CD4-positive, alpha-beta T cell treated with Interleukin-15 for 1 hour (primary cell): Measurements from ENCODE around the gene PCDHGB2.
"Not testable (repeated sequence)": the region's sequence is repeated elsewhere in the genome, so short reads cannot be mapped to it uniquely, and the experiment has no call there.

Source experiments
- DNase-seq: peaks from one replicate; pipeline ENCODE4 v3.0.0-alpha.2; 2020

Gene PCDHGB2

GRCh38 chr5:141351591-141351990 is 8.2 kb upstream of the PCDHGB2 start:
- no peak for DNase-seq

DNA sequence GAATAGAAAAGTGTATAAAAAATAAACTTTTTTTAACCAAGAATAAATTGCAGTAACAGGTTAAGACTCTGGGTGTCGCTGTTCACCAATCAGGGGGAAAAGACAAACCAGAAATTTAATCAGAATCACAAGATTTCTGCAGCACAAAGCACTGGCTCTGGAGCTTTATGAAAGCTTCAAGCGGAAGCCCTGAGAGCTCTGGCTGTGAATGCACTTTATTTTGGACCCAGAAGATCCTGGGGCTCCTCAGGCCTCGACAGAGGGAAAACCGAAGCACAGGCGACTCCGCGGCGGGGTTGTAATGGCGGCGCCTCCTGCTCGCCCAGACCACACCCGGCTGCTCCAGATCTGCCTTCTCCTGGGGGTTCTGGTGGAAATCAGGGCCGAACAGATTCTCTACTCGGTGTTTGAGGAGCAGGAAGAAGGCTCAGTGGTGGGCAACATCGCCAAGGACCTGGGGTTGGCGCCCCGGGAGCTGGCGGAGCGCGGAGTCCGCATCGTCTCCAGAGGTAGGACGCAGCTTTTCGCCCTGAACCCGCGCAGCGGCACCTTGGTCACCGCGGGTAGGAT is 4.8 kb upstream of the PCDHGB2 start, which contains the start of gene PCDHGA4:
Gene PCDHGA4 (plus strand): TSS at position 122 of the 570 bp plus-strand sequence. CDS start 87 bp downstream, at position 209.
- no peak for DNase-seq

GRCh38 chr5:141355641-141356040 is 4.2 kb upstream of the PCDHGB2 start:
- DNase-seq = no peak

DNA sequence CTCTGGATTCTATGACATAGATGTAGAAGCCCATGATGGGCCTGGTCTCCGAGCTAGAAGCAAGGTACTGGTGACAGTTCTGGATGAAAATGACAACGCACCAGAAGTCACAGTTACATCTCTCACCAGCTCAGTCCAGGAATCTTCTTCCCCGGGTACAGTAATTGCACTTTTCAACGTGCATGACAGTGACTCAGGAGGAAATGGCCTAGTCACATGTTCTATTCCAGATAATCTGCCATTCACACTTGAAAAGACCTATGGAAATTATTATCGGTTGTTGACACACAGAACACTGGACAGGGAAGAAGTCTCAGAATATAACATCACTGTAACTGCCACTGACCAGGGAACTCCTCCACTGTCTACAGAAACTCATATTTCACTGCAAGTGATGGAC is 3.7 kb upstream of the PCDHGB2 start:
- no peak for DNase-seq

- no peak for DNase-seq
Measured at GRCh38 chr5:141356950-141357349, 2.8 kb upstream of the PCDHGB2 start.

DNA sequence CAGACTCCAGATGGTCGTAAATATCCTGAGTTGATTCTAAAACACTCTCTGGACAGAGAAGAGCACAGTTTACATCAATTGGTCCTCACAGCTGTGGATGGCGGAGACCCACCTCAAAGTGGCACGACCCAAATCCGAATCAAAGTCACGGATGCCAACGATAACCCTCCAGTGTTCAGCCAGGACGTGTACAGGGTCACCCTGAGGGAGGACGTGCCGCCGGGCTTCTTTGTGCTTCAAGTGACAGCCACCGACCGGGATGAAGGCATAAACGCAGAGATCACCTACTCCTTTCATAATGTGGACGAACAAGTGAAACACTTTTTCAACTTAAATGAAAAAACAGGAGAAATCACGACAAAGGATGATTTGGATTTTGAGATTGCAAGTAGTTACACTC is 891 bp downstream of the PCDHGB2 start:
- no peak for DNase-seq

- no peak for DNase-seq
Measured at GRCh38 chr5:141362719-141363118, 2.9 kb downstream of the PCDHGB2 start.

DNA sequence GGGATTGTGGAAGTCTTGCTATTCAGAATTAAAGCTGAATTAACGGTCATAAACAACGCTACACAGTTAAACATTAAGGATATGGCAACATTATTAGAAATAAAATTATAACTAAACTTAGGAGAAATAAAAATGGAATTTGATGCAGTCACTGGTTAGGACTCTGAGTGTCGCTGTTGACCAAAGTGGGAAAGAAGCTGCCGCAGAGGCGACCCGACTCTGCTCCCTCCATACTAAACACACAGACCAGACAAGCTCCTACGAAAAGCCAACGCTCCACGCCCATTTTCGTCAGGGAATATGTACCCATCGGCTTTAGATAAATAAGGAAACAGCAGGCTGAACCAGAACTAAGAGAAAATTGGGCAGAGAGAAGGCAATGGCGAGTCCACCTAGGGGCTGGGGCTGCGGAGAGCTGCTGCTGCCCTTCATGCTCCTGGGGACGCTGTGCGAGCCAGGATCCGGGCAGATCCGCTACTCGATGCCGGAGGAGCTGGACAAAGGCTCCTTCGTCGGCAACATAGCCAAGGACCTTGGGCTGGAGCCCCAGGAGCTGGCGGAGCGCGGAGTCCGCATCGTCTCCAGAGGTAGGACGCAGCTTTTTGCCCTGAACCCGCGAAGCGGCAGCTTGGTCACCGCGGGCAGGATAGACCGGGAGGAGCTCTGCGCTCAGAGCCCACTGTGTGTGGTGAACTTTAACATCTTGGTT is 4.3 kb downstream of the PCDHGB2 start, which contains the start of gene PCDHGA5:
Gene PCDHGA5 (plus strand): TSS at position 211 of the 709 bp plus-strand sequence. CDS start 169 bp downstream, at position 380.
- no peak for DNase-seq

DNA sequence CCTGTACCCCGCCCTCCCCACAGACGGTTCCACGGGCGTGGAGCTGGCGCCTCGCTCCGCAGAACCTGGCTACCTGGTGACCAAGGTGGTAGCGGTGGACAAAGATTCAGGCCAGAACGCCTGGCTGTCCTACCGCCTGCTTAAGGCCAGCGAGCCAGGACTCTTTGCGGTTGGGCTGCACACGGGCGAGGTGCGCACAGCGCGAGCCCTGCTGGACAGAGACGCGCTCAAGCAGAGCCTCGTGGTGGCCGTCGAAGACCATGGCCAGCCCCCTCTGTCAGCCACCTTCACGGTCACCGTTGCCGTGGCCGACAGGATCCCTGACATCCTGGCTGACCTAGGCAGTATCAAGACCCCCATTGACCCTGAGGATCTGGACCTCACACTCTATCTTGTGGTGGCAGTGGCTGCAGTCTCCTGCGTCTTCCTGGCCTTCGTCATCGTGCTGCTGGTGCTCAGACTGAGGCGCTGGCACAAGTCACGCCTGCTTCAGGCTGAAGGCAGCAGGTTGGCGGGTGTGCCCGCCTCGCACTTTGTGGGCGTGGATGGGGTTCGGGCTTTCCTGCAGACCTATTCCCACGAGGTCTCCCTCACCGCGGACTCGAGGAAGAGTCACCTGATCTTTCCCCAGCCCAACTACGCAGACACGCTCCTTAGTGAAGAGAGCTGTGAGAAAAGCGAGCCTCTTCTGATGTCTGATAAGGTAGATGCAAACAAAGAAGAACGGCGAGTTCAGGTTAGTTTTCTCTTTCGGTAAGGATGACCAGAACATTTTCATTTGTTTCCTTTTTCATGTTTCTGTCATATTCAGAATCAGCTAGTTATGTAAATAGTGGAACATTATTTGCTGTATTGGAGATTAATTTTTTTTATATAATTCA is 6.5 kb downstream of the PCDHGB2 start:
- no peak for DNase-seq

GRCh38 chr5:141369994-141370848 is 10.4 kb downstream of the PCDHGB2 start, which contains the start of gene PCDHGB3:
PCDHGB3 (plus strand) TSS chr5:141370242; CDS start chr5:141370395, 153 bp downstream.
- DNase-seq = peak; percentile 33

- no peak for DNase-seq
Measured at GRCh38 chr5:141371572-141372475, 12.0 kb downstream of the PCDHGB2 start.

- no peak for DNase-seq
Measured at GRCh38 chr5:141373673-141374317, 14.0 kb downstream of the PCDHGB2 start, which contains the start of gene PCDHGA6. PCDHGA6 (plus strand) TSS chr5:141373891; CDS start chr5:141374084, 193 bp downstream.

DNA sequence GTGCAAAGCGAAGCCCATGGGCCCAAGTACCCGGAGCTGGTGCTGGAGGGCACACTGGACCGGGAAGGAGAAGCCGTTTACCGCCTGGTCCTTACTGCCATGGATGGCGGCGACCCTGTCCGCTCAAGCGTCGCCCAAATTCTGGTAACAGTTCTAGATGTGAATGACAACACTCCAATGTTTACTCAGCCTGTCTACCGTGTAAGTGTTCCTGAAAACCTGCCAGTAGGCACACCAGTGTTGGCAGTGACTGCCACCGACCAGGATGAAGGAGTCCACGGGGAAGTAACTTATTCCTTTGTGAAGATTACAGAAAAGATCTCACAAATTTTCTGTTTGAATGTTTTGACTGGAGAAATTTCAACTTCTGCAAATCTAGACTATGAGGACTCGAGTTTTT is 14.8 kb downstream of the PCDHGB2 start:
- DNase-seq = no peak

DNA sequence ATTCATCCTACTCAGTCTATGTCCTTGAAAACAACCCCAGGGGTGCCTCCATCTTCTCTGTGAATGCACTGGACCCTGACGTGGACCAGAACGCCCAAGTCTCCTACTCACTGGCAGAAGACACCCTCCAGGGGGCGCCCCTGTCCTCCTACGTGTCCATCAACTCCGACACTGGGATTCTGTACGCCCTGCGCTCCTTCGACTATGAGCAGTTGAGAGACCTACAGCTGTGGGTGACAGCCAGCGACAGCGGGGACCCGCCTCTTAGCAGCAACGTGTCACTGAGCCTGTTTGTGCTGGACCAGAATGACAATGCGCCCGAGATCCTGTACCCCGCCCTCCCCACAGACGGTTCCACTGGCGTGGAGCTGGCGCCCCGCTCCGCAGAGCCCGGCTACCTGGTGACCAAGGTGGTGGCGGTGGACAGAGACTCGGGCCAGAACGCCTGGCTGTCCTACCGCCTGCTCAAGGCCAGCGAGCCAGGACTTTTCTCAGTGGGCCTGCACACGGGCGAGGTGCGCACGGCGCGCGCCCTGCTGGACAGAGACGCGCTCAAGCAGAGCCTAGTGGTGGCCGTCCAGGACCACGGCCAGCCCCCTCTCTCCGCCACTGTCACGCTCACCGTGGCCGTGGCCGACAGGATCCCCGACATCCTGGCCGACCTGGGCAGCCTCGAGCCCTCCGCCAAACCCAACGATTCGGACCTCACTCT is 15.8 kb downstream of the PCDHGB2 start:
- DNase-seq = not testable (repeated sequence)

DNA sequence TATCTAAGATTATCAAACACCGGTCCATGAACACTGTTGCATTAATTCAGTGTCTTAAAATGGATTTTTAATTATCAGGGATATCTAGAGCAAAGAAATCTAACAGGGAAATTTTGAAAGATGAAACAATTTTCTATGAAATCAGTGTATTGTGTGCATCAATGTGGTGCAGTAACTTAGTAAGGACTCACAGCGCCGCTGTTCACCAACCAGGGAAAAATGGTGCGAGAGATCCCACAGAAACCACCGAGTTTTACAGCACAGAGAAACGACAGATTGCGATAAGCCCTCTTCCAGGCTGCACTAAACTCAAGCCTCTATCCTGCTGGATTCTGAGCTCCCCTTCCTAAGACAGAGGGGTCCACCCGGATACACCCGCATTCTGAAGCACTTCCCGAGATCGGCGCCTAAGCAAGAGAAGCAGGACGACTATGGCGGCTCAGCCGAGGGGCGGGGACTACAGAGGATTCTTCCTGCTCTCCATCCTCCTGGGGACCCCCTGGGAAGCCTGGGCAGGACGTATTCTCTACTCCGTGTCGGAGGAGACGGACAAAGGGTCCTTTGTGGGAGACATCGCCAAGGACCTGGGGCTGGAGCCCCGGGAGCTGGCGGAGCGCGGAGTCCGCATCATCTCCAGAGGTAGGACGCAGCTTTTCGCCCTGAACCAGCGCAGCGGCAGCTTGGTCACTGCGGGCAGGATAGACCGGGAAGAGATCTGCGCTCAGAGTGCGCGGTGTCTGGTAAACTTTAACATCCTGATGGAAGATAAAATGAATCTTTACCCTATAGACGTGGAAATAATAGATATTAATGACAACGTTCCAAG is 22.9 kb downstream of the PCDHGB2 start, which contains the start of gene PCDHGA7:
Gene PCDHGA7 (plus strand): TSS at position 274 of the 826 bp plus-strand sequence. CDS start 158 bp downstream, at position 432.
- DNase-seq = no peak

DNA sequence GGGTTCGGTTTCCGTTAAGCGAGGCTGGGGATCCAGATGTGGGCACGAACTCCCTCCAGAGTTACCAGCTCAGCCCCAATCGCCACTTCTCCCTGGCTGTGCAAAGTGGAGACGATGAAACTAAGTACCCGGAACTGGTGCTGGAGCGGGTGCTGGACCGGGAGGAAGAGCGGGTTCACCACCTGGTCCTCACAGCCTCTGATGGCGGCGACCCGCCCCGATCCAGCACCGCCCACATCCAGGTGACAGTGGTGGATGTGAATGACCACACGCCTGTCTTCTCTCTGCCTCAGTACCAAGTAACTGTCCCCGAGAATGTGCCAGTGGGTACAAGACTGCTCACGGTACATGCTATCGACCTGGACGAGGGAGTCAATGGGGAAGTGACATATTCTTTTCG is 23.6 kb downstream of the PCDHGB2 start:
- DNase-seq = no peak

DNA sequence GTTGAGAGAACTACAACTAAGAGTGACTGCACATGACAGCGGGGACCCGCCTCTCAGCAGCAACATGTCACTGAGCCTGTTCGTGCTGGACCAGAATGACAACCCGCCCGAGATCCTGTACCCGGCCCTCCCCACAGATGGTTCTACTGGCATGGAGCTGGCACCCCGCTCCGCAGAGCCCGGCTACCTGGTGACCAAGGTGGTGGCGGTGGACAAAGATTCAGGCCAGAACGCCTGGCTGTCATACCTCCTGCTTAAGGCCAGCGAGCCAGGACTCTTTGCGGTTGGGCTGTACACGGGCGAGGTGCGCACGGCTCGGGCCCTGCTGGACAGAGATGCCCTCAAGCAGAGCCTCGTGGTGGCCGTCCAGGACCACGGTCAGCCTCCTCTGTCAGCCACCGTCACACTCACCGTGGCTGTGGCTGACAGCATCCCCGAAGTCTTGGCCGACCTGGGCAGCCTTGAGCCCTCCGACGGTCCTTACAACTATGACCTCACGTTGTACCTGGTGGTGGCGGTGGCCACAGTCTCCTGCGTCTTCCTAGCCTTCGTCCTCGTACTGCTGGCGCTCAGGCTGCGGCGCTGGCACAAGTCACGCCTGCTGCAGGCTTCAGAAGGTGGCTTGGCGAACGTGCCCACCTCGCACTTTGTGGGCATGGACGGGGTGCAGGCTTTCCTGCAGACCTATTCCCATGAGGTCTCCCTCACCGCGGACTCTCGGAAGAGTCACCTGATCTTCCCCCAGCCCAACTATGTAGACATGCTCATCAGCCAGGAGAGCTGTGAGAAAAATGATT is 24.9 kb downstream of the PCDHGB2 start:
- DNase-seq = no peak
